Stomach (tissue), 4 donors: Measurements from ENCODE around the gene GATA3.

ENCODE experiments used
- EP300 ChIP-seq: sonication (generic); formaldehyde crosslinking; IDR thresholded peaks from one replicate; pipeline ENCODE4 v1.6.1; 2017; ENCODE audit warnings: antibody characterized with exemption
- POLR2A ChIP-seq, 4 donors: fragments of 450-650 bp; IDR thresholded peaks; one replicate each; pipeline ENCODE4 v1.6.1; 2016; ENCODE audit warnings: antibody characterized with exemption in 4 of 4, control low read depth in 2 of 4, mild to moderate bottlenecking in 1 of 4, moderate library complexity in 1 of 4
- POLR2AphosphoS5 ChIP-seq, 3 donors: sonication (generic); formaldehyde crosslinking; IDR thresholded peaks; one replicate each; pipeline ENCODE4 v1.6.1; 2016; ENCODE audit warnings: antibody characterized with exemption in 3 of 3
- TF ChIP-seq, protein P1 (sequence below), 7 experiments: fragments of 450-650 bp in 4 of 7; fragments of 200-600 bp in 3 of 7; sonication (generic) in 3 of 7; IDR thresholded peaks; one replicate each; pipeline ENCODE4 v1.5.1; 2016 to 2019; ENCODE audit warnings: antibody characterized with exemption in 7 of 7, control low read depth in 2 of 7, mild to moderate bottlenecking in 1 of 7

GRCh38 chr10:8116474-8116873 lies 62.0 kb downstream of the GATA3 start:
- TF ChIP-seq POLR2A (IDR thresholded peaks at IDR 0.05), result no peak
- TF ChIP-seq EP300, result no peak
- no peak for TF ChIP-seq POLR2AphosphoS5 (IDR thresholded peaks at IDR 0.05)
- TF ChIP-seq, protein P1, sequence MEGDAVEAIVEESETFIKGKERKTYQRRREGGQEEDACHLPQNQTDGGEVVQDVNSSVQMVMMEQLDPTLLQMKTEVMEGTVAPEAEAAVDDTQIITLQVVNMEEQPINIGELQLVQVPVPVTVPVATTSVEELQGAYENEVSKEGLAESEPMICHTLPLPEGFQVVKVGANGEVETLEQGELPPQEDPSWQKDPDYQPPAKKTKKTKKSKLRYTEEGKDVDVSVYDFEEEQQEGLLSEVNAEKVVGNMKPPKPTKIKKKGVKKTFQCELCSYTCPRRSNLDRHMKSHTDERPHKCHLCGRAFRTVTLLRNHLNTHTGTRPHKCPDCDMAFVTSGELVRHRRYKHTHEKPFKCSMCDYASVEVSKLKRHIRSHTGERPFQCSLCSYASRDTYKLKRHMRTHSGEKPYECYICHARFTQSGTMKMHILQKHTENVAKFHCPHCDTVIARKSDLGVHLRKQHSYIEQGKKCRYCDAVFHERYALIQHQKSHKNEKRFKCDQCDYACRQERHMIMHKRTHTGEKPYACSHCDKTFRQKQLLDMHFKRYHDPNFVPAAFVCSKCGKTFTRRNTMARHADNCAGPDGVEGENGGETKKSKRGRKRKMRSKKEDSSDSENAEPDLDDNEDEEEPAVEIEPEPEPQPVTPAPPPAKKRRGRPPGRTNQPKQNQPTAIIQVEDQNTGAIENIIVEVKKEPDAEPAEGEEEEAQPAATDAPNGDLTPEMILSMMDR (IDR thresholded peaks at IDR 0.05), result no peak
